EL (cell line): ENCODE results near the gene PTPRM.

Source experiments
- DNase-seq: peaks from one replicate; pipeline ENCODE4 v3.0.0-alpha.2; 2016

Gene PTPRM

DNA sequence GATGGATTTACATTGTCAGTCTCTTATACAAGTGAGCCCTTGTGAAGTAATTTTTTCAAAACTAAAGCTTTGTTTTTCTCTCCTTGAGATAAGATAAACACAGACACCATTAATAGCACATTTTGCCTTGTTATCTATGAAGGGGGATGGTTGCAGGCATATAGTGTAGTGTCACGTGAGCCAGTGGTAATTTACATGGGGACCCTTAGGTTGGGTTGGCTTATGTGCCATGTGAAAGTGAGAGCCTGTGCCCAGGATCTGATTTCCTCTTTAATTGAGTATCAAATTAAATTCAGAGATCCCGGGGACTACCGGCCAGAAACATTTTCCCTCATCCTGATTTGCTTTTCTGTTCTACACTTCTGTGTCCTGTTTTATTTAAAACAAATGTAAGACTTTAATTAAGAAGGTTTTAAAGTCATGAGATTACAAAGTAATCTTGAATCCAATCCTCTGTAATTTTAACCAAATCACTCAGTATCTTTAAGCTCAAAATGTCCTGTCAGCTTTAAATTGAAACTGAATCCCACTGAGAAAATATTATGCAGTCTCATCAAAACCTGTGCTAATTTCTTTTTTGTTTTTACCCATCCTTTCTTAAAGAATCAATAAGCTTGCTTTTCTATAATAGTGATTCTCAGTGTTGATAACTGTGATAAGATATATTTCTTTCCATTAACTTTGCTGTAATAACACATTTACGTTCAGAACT is 63.8 kb downstream of the PTPRM start:
- no peak for DNase-seq

DNA sequence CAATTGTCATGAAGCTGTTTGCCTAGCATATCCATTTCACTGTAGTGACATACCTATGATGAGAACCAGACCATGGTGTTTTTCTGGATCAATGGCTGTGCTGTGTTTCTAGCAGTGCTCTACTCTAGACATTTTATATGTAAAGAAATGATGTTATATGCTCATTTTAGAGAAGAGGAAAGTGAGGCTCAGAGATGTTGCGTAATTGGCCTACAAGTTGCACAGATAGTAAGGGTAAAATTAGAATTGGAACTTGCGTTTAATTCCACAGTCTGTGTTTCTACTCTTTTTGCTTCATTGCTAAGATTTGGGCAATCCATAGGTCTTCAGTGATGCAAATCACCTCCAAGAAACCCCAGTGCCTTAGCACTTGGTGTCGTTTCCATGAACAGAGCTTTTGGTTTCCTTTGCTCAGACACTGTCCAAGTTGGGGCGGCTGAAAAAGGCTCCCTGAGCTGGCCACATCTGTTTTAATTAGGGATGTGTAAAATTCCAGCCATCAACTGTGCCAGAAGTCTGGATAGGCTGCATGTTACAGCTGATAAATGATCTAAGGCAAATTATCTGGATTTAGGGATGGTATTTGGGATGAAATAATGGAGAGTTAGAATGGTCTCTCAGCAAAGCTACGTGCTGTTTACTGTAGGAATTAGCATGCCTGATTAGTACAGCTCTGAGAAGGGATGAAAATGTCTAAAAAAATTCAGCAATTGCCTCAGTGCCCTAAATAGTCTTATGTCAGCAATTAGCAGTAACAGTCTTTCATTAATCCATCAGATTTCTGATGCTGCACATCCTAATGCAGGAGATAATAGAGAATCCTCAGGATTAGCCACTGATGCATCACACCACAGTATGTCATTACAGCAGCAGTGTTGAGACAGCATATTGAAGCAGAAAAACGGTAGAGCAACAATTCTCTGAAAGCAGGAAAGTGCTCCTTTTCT is 65.3 kb downstream of the PTPRM start:
- no peak for DNase-seq

DNA sequence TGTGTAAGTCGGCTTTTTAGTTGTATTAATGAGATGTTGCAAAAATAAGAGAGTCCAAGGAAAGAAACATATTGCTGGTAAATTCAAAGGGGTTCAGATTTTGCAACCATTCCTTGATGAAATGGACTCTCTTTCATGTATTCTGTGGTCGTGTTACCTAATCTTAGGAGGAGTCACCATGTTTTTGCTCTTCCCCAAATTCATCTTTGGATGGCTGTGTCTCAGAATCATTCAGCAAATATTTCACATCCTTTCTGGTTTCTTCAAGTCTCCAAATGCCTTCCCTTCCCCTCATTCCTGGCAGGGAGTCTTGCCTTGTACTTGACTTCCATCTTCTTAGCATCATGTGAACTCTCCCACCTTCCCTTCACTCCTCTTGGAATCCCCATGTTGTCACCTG is 66.1 kb downstream of the PTPRM start:
- DNase-seq = no peak

DNA sequence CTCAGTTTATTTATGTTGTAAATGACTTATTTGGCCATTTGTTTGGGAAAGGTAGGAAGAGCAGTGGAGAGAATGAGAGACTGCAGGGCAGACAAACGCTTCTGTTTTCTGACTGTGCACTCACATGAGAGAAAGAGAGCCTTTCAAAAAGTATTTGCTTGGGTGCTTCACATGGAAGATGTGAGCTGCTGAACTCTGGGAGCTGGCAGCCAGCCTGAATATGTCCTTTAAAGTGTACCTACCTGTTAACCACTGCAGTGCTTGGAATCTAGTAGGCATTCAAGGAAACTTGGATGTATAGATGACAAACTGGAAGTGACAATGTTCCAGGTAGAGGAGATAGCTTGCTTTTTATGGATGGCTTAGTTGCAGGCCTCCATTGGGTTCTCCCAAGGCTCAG is 68.8 kb downstream of the PTPRM start:
- no peak for DNase-seq

DNA sequence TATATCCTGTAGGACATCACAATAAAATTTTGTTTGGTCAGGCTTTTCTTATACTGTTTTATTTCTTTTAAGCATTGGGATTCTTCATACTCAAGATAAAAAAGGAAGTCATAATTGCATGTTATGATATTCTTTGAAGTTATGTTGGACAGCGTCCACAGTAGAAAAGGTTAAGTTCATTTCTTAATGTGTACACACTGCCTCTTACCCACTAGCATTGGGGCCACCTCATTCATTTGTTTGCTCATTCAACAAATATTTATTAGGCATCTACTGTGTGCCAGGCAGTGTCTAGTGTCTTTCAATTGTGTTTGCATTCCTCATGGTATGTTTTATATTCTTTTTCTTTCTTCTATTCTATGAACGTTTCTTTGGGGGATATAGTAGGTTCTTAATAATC is 70.2 kb downstream of the PTPRM start:
- peak; percentile 66 for DNase-seq

DNA sequence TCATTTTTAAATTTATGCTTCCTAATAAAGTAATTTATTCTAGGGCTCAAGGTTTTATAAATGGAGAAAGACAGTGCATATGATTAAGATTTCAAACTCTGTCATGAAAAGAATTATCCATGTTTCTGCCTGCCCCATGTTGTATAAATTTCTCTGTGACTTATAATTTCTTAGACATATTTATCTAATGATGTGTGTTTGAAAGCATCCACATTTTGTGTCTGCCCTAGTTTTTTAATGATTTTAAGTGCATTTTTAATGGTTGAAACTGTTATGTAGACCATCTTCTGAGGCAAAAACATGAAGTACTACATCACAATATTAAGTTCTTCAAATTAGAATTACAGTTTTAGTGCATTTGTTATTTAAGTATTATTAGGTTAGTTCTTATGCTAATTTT is 71.2 kb downstream of the PTPRM start:
- no peak for DNase-seq

DNA sequence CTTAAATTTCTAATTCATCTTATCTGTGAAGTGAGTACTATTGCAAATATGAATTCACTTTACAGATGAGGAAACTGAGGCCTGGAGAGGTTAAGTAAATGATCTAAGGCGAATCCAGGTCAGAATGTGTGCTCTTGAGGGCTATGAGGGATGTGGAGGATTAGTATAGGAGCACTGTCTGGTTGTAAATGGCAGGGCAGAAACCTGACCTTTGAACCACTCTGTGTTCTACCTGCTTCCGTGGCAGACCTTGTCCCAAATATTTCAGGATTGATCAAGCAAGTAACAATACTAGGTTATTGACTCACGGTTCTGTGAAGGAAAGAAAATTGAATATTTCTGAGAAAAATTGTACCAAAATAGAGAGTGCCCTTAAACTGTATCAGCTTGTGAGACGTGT is 74.7 kb downstream of the PTPRM start:
- DNase-seq = no peak

DNA sequence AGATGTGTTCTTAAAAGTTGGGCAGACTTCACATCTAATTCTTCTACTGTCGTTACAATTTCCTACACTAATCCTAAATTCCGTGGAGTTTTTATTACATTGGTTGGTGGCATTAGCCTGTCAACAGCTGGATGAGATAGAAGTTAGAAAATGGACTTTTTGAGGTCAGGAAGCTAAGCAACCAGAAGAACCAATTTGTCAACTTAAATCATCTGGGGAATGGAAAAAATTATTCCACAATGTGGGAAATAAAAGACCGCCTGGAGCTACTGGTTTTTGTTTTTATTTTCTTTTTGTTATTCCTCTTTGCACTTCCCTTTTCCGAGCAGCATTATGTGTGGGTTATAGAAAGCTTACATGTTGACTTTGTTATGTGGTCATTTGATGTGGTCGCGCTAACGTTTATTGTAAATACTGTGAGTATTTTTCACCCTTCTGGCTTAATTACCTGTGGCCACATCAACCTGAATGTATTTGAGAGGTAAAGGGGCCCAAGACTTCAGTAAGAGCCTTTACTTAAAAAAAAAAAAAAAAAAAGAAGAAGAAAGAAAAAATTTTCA is 75.3 kb downstream of the PTPRM start:
- no peak for DNase-seq

DNA sequence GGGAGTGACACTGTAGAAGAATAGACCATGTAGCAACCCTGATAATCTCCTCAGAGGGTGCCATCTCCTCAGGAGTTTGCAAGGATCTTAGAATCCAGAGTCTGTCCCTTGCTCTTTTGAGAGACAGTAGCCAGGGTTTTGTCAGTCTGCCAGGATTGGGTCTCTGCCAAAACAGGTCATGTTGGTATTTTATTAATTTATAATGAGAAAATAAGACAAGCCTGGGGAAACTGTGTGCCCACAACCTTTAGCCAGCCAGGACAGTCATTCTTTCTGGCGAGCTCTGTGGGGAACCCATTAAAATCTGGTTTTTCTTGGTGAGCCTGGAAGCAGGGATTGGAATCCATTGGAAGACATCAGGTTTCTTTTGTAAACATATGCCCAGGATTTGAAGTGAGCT is 78.6 kb downstream of the PTPRM start:
- peak; percentile 21 for DNase-seq

DNA sequence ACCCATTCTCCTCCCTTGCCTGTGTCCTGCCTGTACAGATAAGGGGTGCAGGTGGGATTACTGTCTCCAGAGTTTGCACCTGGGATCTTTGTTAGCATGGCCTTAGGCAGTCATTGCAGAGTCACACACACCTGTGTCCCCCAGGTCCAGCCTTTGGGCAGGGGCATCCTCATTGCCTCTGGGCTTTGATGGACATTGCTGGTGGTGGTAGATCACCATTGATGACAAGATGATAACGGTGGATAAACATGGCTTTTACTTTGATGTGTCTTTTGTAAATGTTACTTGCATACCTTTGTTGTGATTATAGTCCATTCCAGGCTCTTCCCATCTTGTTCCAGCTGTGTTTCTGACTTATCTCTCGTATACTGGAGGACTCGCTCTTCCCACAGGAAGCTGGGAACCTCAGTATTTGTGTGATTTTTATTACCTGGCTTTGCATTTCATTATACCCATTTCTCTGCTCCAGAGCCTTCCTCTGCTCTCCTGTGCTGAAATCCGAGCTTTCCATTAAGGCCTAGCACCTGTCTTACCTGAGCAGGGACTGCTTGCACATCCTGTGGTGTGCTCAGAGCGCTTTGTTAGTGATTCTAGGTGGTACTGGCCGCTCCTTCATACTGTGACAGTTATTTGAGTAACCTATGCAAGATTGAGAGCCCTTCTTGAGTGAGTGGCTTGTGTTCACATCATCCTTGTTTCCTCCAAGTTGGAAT is 79.2 kb downstream of the PTPRM start:
- no peak for DNase-seq

DNA sequence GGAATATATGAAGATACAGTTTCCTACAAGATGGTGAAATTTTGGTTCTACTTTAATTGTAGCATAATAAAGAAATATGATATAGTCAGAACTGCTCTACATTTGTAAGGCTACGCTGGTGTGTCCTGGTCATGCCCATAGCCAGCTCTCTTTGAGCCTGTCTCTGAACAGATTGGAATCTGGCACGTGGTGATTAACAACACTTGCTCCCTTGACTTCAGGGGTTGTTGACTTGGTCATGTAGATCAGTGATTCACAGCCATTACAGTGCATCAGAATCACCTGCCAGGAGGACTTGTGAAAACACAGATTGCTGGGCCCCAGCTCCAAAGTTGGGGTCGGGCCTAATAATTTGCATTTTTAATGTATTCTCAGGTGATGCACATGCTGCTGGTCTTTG is 80.4 kb downstream of the PTPRM start:
- DNase-seq = no peak

DNA sequence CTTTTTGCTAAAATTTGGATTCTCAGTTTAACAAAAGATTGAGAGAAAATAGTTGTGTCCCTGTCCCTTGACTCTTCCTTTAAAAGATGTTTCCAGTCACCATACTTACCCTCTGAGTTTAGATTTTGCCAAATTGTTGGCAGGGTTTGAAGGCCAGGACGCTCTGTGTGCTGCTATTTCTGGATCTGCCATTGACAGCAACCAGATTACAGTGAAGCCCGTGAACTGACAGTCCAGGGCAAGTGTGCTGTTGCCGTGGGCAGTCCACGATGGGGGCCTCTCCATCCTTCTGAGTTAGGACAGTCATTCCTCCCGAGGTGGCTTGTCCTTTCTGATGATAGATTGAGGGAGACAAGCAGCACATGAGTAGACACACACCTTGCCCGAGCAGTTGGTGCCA is 89.9 kb downstream of the PTPRM start:
- DNase-seq = no peak

DNA sequence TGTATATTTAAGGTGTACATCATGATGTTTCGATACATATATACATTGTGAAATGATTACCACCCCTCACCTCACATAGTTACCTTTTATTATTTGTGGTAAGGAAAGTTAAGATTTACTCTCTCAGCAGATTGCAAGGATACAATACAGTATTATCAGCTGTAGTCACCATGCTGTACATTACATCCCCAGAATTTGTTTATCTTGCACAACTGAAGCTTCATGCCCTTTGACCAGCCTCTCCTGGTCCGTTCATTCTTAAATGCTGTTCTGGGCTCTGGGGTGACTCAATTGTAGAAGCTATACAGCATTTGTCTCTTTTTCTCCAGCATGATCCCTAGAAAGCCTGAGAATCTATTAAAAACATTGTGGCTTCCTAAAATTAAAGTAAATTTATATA is 90.8 kb downstream of the PTPRM start:
- no peak for DNase-seq

DNA sequence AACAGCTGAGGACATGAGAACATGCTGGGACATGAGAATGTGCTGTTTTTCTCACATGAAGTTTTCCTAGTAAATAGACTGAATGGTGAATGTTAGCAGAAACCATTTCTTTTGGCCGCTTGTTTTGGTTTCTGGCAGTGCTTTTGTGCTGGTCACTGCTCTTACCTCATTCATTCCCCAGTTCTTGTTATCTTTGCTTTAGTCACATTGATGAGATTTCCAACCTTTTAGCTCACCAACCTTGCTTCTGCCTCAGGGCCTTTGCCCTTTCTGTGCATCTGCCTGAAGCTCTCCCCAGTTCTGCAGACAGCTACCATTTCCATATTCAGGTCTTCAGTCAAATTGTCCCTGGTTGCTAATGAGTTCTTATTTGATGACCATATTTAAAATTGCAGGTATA is 91.6 kb downstream of the PTPRM start:
- DNase-seq = peak; percentile 18

DNA sequence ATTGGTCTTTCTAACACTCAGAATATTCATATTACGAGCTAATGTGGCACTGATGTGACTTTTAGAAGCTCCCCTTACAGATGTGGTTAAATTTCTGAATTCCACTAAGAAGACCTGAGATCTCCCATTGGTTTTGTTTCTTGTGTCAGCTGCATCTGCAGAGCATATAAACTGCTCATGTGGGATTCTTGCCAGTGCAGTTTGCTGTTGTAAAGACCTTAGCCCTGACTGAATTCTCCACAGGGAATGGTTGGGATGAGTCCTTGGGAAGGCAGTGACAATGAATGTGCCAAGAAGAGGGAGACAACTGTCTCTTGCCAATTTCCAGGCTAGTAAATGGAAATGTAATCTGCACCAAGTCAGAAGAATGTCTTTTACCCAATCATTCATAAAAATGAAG is 94.1 kb downstream of the PTPRM start:
- no peak for DNase-seq

DNA sequence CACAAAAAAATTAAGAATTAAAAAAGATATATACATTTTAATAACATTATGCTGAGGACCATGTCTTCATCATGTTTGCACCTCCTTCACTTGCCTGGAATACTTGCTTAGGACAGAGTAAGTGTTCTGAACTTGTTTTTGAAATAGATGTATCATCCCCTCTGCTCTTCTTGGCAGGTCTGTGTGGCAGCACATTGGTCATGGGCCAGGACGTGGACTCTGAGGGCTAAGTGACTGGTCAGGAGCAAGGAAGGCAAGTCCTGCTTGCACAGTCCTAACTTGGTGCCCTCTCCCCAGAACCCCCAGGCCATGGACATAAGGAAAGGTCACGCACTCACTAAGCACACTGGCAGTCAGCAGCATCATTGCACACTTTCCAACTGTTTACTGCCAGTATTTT is 95.8 kb downstream of the PTPRM start:
- DNase-seq = no peak

DNA sequence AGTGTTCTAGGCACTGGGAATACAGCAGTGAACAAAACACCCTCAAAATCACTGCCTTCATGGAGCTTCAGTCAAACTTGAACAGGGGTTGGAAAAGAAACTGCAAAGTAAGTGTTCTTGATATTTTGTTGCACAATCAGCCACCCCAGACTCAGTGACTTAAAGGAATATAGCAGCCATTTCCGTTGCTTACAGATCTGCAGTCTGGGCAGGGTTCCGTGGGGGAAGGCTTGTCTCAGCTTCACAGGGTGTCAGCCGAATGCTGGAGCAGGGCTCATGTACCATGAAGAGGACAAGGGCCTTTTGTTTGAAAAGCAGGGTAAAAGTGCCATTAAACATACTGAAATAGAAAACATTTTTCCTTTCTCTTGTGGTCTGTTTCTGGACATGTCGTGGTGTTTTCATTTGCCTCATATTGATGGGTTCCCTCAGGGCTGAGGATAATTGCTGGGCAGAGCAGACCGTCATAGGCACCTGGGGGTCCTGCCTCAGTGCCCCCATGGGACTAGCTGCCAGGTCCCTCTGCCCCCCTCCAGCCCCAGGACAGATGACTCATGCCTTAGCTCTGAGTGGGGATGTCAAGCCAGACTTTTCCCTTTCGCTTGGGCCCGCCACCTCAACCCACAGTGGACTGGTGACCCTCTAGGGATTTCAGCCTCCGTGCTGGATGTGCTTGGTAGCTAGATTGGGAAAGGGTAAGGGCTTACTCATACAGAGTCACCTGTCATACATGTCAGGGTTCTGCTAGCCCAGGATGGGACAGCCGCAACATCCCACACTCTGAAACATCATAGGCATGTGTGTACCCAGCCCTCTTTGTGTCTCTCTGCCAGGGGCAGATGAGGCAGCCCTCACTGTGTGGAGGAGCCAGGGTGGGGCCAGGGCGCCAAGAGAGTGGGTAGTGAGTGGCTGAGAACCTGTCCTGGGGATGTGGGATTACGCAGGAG is 96.5 kb downstream of the PTPRM start:
- no peak for DNase-seq

DNA sequence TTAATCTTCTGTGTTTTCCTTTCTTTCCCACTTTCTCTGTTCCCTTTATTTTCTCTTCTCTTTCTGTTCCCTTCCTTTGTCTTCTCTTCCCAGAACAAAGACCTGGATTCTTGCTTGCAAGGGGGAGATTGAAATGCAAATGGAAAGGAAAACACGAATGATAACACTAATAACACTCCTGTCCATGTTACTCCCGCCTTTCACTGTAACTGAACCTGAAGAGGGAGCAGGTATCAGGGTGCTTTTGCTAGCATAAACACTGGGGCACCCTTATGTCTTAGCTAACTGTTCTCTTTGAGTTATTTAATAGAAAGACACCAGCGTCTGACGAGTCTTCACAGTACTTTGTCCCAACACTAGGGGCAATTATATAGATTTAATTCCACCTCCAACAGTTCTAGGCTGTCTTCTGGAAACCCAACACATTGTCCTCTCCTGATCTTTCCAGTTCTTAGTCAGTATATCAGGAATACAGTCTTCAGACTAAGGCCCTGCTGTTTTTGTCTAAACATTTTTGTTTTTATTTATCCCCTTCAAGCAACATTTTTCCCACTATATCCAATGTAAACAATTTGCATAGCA is 99.2 kb downstream of the PTPRM start:
- no peak for DNase-seq

DNA sequence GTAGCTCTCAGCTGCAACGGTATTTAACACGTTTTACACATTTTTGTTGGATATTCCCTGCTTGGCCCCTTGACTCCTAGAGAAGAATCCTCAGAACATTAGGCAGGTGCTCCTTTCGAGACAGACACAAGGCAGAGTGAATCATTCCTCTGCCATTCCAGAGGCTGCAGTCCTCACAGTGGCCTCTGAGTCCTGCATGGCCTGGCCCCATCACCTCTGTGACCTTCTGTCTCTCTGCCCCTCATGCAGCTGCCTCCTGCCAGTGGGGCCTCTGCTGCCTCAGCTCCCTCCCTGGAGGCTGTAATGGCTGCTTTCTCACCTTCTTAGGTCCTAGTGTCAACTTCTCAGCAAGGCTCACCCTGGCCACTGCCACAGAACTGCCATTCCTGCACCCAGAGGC is 101.3 kb downstream of the PTPRM start:
- no peak for DNase-seq

DNA sequence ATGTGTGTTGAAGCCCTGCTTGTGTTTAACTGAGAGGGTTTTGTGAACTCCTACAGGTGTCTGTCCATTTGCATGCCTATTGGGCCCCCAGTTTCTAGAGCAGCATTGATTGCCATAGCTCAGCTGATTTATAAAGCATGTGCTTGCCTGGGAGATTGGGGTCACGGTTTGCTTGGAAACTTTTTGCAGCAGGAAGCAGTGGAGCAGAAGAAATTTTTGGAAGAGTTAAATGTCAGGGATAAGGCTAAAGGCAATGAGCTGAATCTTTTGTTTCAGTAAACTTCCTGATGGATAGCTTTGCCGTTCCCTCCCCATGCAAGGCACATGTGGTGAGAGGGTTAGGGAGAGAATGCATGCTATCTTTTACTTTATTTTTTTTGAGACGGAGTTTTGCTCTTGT is 102.2 kb downstream of the PTPRM start:
- DNase-seq = no peak

DNA sequence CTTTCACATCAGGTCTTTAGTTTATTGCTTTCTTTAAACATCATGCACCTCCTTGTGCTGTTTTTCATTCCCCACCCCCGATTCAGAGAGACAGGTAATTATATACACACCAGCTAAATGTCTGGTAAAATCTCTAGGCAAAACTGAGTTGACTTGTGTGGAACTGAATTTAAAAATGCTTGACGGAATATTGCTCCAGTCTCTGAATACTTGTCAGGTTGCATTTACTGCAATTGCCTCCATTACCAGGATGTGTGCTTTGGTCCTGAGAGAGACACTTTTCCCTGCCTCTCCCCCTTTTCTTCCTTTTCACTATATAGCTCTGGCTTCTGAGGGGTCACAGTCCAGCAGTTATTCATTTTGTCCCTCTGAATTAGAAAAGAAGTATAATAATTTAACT is 104.0 kb downstream of the PTPRM start:
- DNase-seq = no peak
